HG03064 (cell line): Measurements from ENCODE around the gene CDHR5.

Experiments
- ATAC-seq: cut with Tn5 transposase; IDR thresholded peaks from one replicate; pipeline ENCODE4 v1.9.1; 2021; ENCODE audit warnings: low read depth; ENCODE audit not compliant: unreplicated experiment

CDHR5 gene

DNA sequence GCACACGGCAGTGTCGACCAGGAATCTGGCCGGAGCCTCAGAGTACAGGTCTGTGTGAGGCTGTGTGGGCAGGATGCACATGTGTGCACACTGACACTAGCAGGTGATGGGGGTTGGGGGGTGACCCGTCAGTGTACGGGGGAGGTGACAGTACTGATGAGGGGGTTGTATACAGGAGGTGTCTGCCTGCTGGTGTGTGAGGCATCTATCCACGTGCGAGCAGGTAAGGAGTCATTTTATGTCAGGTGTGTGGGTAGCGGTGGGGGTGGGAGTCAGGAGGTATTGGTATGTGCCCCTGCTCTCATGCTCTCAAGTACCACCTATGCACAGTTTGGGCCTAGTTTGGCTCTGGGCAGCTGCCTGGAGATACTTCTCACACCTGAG is 53.0 kb downstream of the CDHR5 start:
- no peak for ATAC-seq

DNA sequence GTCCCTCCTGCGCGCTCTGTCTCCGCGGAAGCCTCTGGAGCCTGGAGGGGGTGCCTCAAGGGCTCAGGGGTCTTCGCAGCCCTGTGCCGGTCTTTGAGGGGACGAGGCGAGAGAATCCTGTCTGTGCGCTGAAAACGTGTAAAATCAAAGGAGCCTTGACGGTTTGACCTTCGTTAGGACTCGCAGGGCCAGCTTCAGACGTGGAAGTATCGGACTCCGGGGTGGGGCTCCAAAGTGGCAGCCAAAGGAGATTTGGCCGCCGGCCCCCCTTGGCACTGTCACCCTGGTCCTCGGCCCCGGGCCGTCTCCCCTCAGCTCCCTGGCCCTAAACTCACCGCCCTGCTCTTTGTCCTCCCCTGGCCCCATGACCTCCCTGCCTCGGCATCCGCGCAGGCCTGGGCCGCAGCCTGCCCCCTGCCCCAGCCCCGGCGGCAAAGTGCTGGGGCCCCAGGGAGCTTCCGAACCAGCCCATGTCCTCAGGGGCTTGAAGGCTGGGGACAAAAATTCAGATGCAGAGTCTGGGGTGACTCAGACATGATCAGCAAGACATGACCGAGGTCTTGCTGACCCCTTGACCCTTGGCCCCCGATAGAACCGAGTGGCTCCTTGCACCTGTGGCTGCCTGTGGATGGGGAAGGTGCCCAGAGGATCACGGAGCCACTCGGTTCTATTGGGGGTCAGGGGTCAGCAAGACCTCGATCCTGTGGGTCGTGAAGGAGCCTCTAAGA is 55.4 kb downstream of the CDHR5 start:
- ATAC-seq, result no peak

DNA sequence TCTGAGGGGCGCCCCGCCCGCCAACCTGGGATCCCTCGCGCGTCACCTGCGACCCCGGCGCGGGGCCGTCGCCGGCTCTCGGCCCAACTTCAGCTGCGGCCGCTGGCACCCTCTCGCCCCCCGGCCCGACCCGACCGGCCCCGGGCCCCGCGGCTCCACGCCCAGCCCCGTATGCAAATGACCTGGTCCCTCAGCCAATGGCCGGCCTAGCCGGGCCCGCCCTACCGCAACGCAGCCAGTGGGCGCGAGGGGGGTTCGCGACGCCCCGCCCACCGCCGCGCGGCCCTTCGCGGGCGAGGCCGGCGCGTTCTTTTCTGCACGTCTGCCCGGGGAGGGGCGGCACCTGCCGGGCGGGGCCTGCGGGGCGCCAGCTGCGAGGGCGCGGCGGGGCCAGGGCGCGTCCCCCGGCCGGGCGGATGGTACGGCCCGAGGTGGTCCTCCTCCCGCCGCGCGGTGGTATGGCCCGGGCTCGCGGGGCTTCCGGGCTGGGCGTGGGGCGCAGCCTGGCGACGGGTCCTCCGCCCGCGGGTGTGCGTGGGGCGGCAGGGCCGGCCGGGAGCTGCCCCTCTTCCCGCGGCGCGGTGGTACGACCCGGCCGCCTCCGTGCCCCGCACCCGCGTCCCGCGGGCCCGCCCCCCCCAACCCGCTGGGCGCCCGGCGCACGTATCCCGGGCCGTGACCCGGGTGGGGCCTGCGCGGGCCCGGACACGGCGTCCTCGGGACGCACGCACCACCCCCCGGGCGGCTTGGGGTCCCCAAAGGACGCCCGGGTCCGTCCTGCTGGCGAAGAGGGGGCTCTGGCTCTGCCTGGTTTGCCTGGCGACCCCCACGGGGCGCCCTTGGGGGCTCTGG is 56.2 kb downstream of the CDHR5 start:
- ATAC-seq, result peak; percentile 79

DNA sequence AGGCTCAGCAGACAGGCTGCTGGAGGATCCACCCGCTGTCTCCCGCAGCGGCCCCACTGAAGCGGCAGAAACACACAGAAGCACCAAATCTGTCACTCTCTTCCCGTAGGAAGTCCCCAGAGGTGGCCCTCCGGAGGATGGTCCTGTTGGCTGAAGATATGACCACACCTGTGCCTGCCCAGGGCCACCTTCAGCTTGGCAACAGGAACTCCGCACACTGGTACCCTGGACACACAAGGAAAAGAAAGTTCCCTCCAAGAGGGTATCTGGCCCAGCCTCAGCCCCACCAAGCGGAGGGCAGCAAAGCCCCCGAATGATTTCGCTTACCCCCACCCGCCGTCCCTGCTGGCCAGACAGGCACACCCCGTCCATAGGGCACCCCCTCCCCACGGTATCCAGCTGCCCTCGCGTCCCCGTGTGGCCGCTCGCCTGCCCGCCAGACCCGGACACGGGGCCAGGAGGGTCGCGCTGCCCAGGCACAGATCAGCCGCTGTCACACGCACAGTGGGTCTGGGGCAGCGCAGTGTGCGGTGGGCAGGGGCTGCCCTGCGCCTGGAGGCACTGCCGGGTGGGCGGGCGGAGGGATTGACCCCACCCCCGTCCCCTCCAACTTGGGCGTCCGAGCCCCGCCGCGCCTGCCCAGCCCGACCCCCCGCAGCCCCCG is 57.0 kb downstream of the CDHR5 start:
- ATAC-seq, result peak; percentile 2

DNA sequence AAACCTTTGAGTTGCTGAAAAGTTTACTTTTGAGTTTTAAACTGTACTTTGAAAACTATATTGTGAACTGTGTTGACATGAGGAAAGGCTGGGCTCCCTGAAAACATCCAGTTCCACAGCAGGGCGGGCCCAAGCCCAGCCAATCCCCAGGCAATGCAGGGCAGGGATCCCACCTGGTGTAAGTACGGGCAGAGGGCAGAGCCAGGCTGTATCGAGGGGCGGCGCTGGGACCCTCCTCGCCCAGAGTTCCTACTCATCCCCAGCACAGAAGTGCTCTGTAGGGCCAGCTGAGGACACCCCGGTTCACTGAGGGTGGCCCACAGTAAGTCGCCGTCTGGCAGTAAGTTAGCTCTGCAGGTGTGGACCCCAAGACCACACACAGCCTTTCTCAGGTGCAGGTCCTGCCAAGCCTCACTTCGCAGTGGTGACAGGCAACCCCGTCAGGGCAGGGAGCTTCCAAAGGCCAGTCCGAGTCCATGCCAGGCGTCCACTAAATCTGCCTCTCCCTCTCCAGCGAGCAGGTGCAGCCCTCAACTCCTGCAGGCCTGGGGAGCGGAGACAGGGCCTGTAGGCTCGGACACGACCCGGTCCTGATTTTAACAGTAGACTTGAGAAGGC is 57.6 kb downstream of the CDHR5 start:
- ATAC-seq, result no peak
